Eye (tissue), 1 donor: ENCODE measurements around the gene ZNF396.

Source experiments
- DNase-seq: peaks from one replicate; pipeline ENCODE4 v3.0.0-alpha.2; 2015

Gene ZNF396

DNA sequence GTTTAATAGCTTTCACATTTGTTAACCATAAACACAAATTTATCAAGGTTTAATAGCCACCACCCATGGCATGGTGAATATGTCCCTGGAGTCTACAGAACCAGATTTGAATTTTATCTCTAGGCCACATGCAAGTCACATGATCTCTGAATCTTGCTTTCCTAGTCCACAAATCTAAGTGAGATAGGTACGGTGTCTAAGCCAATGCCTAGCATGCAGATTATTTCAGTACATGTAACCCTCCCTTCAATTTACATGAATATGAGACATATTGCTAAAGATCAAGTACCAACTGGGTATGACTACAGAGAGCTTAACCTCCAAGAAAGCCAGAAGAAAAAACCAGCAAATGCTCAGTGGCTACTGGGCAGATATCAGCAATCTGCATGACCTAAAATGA, 42.9 kb downstream of the ZNF396 start:
- no peak for DNase-seq

DNA sequence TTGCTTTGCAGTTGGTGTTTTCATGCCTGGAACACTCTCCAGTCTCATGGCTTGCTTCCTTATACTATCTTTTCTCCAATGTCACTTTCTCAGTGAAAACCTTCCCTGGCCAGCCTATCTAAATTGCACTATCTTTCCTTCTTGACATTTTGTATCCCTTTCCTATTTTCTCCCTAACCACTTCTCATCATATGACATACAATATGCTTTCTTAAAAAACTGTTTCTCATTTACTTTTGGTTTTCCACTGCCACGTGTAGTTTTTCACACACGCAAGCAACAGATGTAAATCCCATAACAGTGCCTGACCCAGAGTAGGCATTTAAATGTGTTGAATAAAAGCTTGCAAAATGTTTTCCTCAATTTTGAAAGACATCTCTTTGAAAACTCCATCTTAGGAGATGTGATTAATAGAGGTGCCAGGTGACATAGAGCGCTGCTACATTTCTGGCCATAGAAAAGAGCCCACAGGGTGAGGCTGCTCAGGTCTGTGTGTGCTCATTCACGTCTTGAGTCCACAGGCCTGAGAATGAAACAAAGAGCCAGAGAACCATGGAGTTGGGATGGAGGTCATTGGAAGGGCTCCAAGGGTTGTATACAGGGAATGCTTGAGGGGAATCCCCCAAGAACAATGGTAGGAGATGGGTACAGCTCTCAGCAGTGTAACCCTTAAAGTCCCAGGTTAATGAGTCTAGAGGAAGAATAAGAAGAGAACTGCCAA, 45.6 kb downstream of the ZNF396 start:
- DNase-seq, result no peak

DNA sequence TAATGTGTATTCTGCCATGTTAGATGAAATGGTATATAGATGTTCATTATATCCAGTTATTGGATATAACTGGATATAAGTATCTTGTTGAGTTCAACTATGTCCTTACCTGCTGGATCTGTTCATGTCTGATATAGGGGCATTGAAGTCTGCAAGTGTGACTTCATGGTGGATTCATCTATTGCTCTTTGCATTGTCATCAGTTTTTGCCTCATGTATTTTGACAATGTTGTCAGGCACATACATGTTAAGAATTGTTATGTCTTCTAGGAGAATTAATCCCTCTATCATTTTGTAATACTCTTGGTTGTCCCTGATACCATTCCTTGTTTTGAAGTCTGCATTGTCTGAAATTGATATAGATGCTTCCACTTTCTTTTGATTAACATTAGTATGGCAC, 48.3 kb downstream of the ZNF396 start:
- DNase-seq, result no peak

DNA sequence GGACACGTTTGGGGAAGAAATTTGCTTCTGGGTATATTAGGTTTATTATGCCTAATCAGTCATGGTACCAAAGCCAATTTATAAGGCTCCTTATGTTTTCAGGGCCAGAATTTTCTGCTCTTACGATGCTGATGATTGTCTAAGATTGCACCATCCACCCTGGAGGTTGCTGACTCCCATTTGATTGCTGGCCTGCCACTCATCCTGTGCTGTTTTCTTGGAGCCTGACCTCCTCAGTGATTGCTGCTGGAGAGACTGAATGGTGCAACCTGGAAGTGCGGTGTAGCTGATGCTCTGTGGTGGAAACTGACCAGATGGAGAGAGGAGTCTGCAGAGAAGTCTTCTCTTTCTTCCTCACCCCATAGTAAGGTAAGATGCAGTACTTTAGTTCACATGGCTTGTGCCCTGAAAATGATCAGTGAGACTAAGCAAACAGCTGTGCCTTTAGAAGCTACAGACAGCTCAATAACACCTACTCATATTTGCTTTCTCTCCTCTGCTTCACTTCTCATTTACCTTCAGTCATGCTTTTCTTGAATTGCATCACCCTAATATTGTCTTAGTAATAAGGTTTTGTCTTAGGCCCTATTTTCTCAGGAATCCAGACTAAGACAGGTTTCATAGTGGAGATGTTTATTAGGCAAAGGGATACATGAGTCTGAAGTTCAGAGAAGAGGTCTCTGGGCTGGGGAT, 50.3 kb downstream of the ZNF396 start:
- no peak for DNase-seq

DNA sequence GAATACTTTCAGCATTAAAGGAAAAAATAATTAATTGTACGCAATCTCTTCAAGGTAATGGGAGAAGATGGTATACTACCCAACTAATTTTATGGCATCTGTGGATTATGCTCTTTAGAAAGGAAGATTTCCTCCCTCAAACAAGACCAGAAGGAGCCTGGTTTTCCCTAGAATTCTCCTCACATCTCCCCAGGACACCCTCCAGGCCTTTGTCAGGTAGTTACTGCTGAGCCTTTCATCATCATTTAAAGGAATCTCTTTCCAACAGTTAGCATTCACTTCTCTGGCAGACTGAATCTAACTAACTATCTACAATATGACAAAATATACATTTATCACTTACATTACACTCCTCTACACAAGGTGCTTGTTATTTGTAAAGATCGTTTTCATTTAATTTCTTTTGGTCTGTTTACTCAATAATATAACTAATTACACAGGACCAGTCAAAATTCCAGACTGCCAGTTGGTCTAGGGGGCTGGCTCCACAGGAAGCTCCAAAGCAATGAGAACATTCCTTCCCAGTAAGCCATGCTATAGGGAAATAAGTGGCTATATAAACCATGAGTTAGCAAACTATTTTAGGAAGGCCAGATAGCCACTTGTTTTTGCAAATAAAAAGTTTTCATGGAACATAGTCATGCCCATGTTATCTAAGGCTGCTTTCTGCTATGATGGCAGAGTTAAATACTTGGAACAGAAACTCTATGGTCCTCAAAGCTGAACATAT, 52.0 kb downstream of the ZNF396 start:
- no peak for DNase-seq

DNA sequence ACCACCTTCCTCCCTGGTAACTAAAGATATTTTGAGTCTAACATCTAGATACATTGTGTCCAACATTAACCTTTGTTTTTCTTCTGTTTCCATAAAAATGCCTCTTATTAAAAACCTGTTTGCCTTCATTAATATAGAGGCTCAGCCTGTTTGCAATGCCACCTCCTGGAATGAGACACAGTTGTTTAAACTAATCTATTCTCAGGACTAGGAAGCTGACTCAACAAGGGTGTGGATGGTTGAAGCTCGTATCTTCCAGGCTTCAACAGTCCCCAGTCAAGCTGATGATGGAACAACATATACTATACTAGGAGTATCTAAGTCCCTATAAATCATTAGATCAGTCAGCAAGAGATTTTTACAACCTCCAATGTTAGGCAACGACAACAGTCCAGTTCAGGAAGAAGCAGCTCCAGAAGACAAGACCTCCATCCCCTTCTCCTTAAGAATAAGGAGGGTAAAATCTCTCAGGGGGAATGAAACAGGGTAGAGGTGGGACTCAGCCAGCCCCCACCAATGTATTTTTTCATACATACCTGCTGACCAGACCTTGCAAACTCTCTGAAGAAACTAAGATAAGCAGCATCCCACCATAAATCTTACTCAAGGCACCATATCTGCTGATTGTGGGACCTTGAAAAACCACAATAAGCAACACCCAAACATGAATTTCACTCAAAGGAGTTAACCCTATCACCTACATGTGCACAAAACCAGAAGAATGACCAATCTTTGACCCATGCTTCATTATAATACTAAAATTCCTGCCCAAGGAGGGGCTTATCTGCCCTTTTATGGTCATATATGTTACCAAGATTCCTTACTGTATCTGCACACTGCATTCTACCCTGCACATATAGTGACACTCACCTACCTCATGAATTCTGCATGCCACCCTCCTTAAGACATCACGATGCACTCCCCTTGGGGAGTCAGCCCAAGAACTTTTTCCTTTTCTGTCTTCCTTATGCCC, 54.4 kb downstream of the ZNF396 start:
- no peak for DNase-seq
